Activated naive CD4-positive, alpha-beta T cell treated with anti-CD3 and anti-CD28 coated beads, Interleukin-2, amount 10 ng/mL, durations not matched to agents 7 days and 5 days (primary cell): Measurements from ENCODE around the gene FSIP1.

Source experiments
- CTCF ChIA-PET: fragments of 350-600 bp; sonication (Branson Sonifier 250); formaldehyde crosslinking; loops from one replicate; lab custom pipeline; 2021; ENCODE audit warnings: antibody characterized with exemption; lab: Charles Lee
- DNase-seq: peaks from one replicate; pipeline ENCODE4 v3.0.0-alpha.2; 2020
- H3K27ac Mint-ChIP-seq: one replicate; pipeline ENCODE4 v1.8.0; 2021; ENCODE audit warnings: mild to moderate bottlenecking, moderate library complexity, mixed read lengths
- H3K27me3 Mint-ChIP-seq: one replicate; pipeline ENCODE4 v1.8.0; 2021; ENCODE audit warnings: mild to moderate bottlenecking, mixed read lengths
- H3K36me3 Mint-ChIP-seq: one replicate; pipeline ENCODE4 v1.8.0; 2021; ENCODE audit warnings: mixed read lengths
- H3K4me1 Mint-ChIP-seq: one replicate; pipeline ENCODE4 v1.8.0; 2021; ENCODE audit warnings: mixed read lengths
- H3K4me3 Mint-ChIP-seq: one replicate; pipeline ENCODE4 v1.8.0; 2021; ENCODE audit warnings: mild to moderate bottlenecking, moderate library complexity, mixed read lengths
- H3K9me3 Mint-ChIP-seq: one replicate; pipeline ENCODE4 v1.8.0; 2021; ENCODE audit warnings: mixed read lengths

FSIP1 gene

GRCh38 chr15:39692356-39693327 is 90.0 kb downstream of the FSIP1 start:
- Mint-ChIP-seq H3K36me3 (no peaks in the 10 kb centered on the region), H3K4me3 (no peak overlapping the region), H3K27me3 (peaks cover 6% of the 10 kb centered on the region), H3K9me3 (no peaks in the 10 kb centered on the region), H3K27ac (no peak overlapping the region), H3K4me1 (no peaks in the 10 kb centered on the region)
- DNase-seq: no peak
- CTCF ChIA-PET: interaction anchor here (1.5 kb wide), 1 partner anchor 64 kb away, joined by 6 read pairs; no protein-coding TSS in a partner anchor

GRCh38 chr15:39690881-39691634 is 91.6 kb downstream of the FSIP1 start:
- CTCF ChIA-PET: interaction anchor here (0.9 kb wide), 1 partner anchor 66 kb away, joined by 3 read pairs; no protein-coding TSS in a partner anchor
- DNase-seq: no peak
- H3K4me1 Mint-ChIP-seq: no peaks in the 10 kb centered on the region

GRCh38 chr15:39687965-39688364 is 94.7 kb downstream of the FSIP1 start:
- no peak overlapping the region for H3K4me3 Mint-ChIP-seq
- no peaks in the 10 kb centered on the region for H3K36me3 Mint-ChIP-seq
- DNase-seq: no peak
- no peaks in the 10 kb centered on the region for H3K9me3 Mint-ChIP-seq
- H3K27me3 Mint-ChIP-seq: peaks cover 14% of the 10 kb centered on the region
- no peak overlapping the region for H3K27ac Mint-ChIP-seq
- CTCF ChIA-PET: interaction anchor here (7.2 kb wide), 1 partner anchor 70 kb away, joined by 74 read pairs; no protein-coding TSS in a partner anchor
- no peaks in the 10 kb centered on the region for H3K4me1 Mint-ChIP-seq

More at GRCh38 chr15:39690881-39691634, 91.6 kb downstream of the FSIP1 start:
- H3K36me3 Mint-ChIP-seq: no peaks in the 10 kb centered on the region
- no peak overlapping the region for H3K4me3 Mint-ChIP-seq
- H3K9me3 Mint-ChIP-seq: no peaks in the 10 kb centered on the region
- H3K27me3 Mint-ChIP-seq: peaks cover 6% of the 10 kb centered on the region
- no peak overlapping the region for H3K27ac Mint-ChIP-seq

GRCh38 chr15:39685999-39686613 is 96.5 kb downstream of the FSIP1 start:
- CTCF ChIA-PET: interaction anchor here (0.6 to 7.2 kb wide), 19 partner anchors 16 to 354 kb away, joined by 3 to 74 read pairs (median 4); no protein-coding TSS in a partner anchor
- Mint-ChIP-seq H3K4me3 (no peak overlapping the region), H3K27ac (no peak overlapping the region), H3K4me1 (no peaks in the 10 kb centered on the region), H3K27me3 (peaks cover 9% of the 10 kb centered on the region), H3K9me3 (no peaks in the 10 kb centered on the region), H3K36me3 (no peaks in the 10 kb centered on the region)
- DNase-seq: peak; percentile 51

GRCh38 chr15:39685367-39685766 is 97.3 kb downstream of the FSIP1 start:
- no peak overlapping the region for H3K4me3 Mint-ChIP-seq
- no peak overlapping the region for H3K27ac Mint-ChIP-seq
- H3K4me1 Mint-ChIP-seq: no peaks in the 10 kb centered on the region
- peaks cover 8% of the 10 kb centered on the region for H3K27me3 Mint-ChIP-seq
- CTCF ChIA-PET: interaction anchor here (0.8 to 7.2 kb wide), 17 partner anchors 19 to 355 kb away, joined by 3 to 74 read pairs (median 4); no protein-coding TSS in a partner anchor
- DNase-seq: no peak
- H3K9me3 Mint-ChIP-seq: no peaks in the 10 kb centered on the region
- no peaks in the 10 kb centered on the region for H3K36me3 Mint-ChIP-seq

- CTCF ChIA-PET: interaction anchor here (1.2 to 7.2 kb wide), 6 partner anchors 16 to 102 kb away, joined by 3 to 74 read pairs (median 4); no protein-coding TSS in a partner anchor
- Mint-ChIP-seq H3K27me3 (peaks cover 8% of the 10 kb centered on the region), H3K9me3 (no peaks in the 10 kb centered on the region)
Measured at GRCh38 chr15:39684233-39684632, 98.4 kb downstream of the FSIP1 start.

GRCh38 chr15:39682366-39682765 is 100.3 kb downstream of the FSIP1 start:
- Mint-ChIP-seq H3K4me3 (no peak overlapping the region), H3K4me1 (no peaks in the 10 kb centered on the region), H3K36me3 (no peaks in the 10 kb centered on the region), H3K27me3 (peaks cover 8% of the 10 kb centered on the region), H3K27ac (no peak overlapping the region), H3K9me3 (no peaks in the 10 kb centered on the region)
- CTCF ChIA-PET: interaction anchor here (0.8 to 7.2 kb wide), 2 partner anchors 76 to 89 kb away, joined by 3 to 74 read pairs; no protein-coding TSS in a partner anchor
- no peak for DNase-seq

More at GRCh38 chr15:39684233-39684632, 98.4 kb downstream of the FSIP1 start:
- no peaks in the 10 kb centered on the region for H3K4me1 Mint-ChIP-seq
- no peak overlapping the region for H3K4me3 Mint-ChIP-seq
- no peaks in the 10 kb centered on the region for H3K36me3 Mint-ChIP-seq
- DNase-seq: no peak
- H3K27ac Mint-ChIP-seq: no peak overlapping the region

GRCh38 chr15:39680868-39681267 is 101.8 kb downstream of the FSIP1 start:
- Mint-ChIP-seq H3K4me1 (no peaks in the 10 kb centered on the region), H3K36me3 (no peaks in the 10 kb centered on the region), H3K4me3 (no peak overlapping the region), H3K27me3 (peaks cover 8% of the 10 kb centered on the region), H3K9me3 (no peaks in the 10 kb centered on the region), H3K27ac (no peak overlapping the region)
- DNase-seq: no peak
- CTCF ChIA-PET: interaction anchor here (0.7 kb wide), 1 partner anchor 76 kb away, joined by 3 read pairs; no protein-coding TSS in a partner anchor

GRCh38 chr15:39672666-39673065 is 110.0 kb downstream of the FSIP1 start:
- Mint-ChIP-seq H3K27ac (no peak overlapping the region), H3K4me1 (no peaks in the 10 kb centered on the region), H3K36me3 (no peaks in the 10 kb centered on the region), H3K4me3 (no peak overlapping the region), H3K27me3 (peaks cover 7% of the 10 kb centered on the region), H3K9me3 (no peaks in the 10 kb centered on the region)
- CTCF ChIA-PET: interaction anchor here (1.0 kb wide), 1 partner anchor 84 kb away, joined by 3 read pairs; no protein-coding TSS in a partner anchor
- no peak for DNase-seq

GRCh38 chr15:39672184-39672583 is 110.5 kb downstream of the FSIP1 start:
- Mint-ChIP-seq H3K36me3 (no peaks in the 10 kb centered on the region), H3K9me3 (no peaks in the 10 kb centered on the region), H3K4me1 (no peaks in the 10 kb centered on the region), H3K27me3 (peaks cover 7% of the 10 kb centered on the region), H3K27ac (no peak overlapping the region), H3K4me3 (no peak overlapping the region)
- CTCF ChIA-PET: interaction anchor here (0.7 to 1.0 kb wide), 2 partner anchors 84 to 145 kb away, joined by 3 read pairs; no protein-coding TSS in a partner anchor
- no peak for DNase-seq

GRCh38 chr15:39670687-39671086 is 112.0 kb downstream of the FSIP1 start:
- CTCF ChIA-PET: no interaction called here
- DNase-seq: no peak
- Mint-ChIP-seq H3K4me3 (no peak overlapping the region), H3K9me3 (no peaks in the 10 kb centered on the region), H3K27me3 (peaks cover 7% of the 10 kb centered on the region), H3K36me3 (no peaks in the 10 kb centered on the region), H3K27ac (no peak overlapping the region), H3K4me1 (no peaks in the 10 kb centered on the region)

- DNase-seq: no peak
- no peak overlapping the region for H3K27ac Mint-ChIP-seq
- no peak overlapping the region for H3K4me3 Mint-ChIP-seq
- CTCF ChIA-PET: no interaction called here
- H3K27me3 Mint-ChIP-seq: peaks cover 9% of the 10 kb centered on the region
- H3K36me3 Mint-ChIP-seq: no peaks in the 10 kb centered on the region
- H3K4me1 Mint-ChIP-seq: no peaks in the 10 kb centered on the region
- H3K9me3 Mint-ChIP-seq: no peaks in the 10 kb centered on the region
Measured at GRCh38 chr15:39669661-39670060, 113.0 kb downstream of the FSIP1 start.

- CTCF ChIA-PET: interaction anchor here (0.8 to 1.1 kb wide), 2 partner anchors 15 to 17 kb away, joined by 3 to 4 read pairs; no protein-coding TSS in a partner anchor
- no peak for DNase-seq
- H3K27me3 Mint-ChIP-seq: peaks cover 13% of the 10 kb centered on the region
- H3K27ac Mint-ChIP-seq: no peak overlapping the region
- H3K36me3 Mint-ChIP-seq: no peaks in the 10 kb centered on the region
- no peaks in the 10 kb centered on the region for H3K9me3 Mint-ChIP-seq
- no peak overlapping the region for H3K4me3 Mint-ChIP-seq
- H3K4me1 Mint-ChIP-seq: no peaks in the 10 kb centered on the region
Measured at GRCh38 chr15:39669241-39669640, 113.4 kb downstream of the FSIP1 start.
